SH-SY5Y (cell line): ENCODE data around the gene GGT6.

Source experiments
- GATA2 ChIP-seq: IDR thresholded peaks from 2 replicates; pipeline ENCODE4 v1.6.1; 2011; ENCODE audit warnings: mild to moderate bottlenecking, low read depth, low read length
- GATA3 ChIP-seq: IDR thresholded peaks from 2 replicates; pipeline ENCODE4 v1.6.1; 2011; ENCODE audit warnings: low read depth, mild to moderate bottlenecking, low read length, moderate library complexity

DNA sequence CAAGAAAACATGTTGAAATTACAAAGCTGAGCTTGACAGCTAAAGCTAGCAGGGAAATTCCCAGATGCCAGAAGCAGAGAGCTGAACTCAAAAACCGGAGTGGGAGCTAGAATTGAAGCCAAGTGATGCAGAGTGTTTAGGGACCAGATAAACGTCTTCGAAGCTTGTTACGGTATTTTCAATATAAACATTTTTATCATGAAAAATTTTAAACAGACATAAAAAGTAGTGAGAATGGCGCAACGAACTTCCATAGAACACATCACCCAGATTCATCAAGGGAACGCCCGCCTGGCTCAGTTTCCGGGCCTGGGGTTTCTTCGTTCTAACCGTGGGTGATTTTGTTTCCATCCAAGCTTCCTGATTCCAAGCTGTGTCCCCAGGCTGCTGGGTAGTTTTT lies 43.6 kb downstream of the GGT6 start:
- no peak for TF ChIP-seq GATA2
- no peak for TF ChIP-seq GATA3
